ENCODE data around the gene NSDHL. TPM values are rescaled to one million over a fixed set of nuclear protein-coding genes. Genes with fewer than 3 reads are reported as not detected.
A peak's percentile ranks its signal among the peaks of the same experiment; 100 is the strongest.

Gene NSDHL
- total and polyA plus RNA-seq, 12 donors: 7.1 to 228 (median 23.4) TPM

- Histone ChIP-seq H3K27me3 (no peaks in the 10 kb centered on the region), H3K27ac (no peak overlapping the region), H3K9me3 (replicated peaks in 1 of 3) (no peaks in the 10 kb centered on the region), H3K4me1 (replicated peaks in 1 of 2) (peaks cover 0 to 4% of the 10 kb centered on the region in 2 donors), H3K36me3 (replicated peaks in 1 of 2) (no peaks in the 10 kb centered on the region), H3K4me3 (no peak overlapping the region)
- WGBS, 4 donors: 74 to 100% (median 74%) methylated on average over 1 to 7 of the region's 7 CpGs; no CpG with 5 or more reads in 1 of the 4 donors
- DNase-seq: no peak
- TF ChIP-seq CTCF (IDR thresholded peaks at IDR 0.05): no peak
- no peak for TF ChIP-seq POLR2A (IDR thresholded peaks at IDR 0.05)
- intact Hi-C loops (cut with DNase I): no loop called here
Observed at GRCh38 chrX:152912641-152913040, 81.8 kb downstream of the NSDHL start.

- no peaks in the 10 kb centered on the region for H3K9me3 ChIP-seq (replicated peaks in 1 of 3)
- no peaks in the 10 kb centered on the region for H3K27me3 ChIP-seq
- intact Hi-C loops (cut with DNase I): no loop called here
- peaks cover 0 to 4% of the 10 kb centered on the region in 2 donors for H3K4me1 ChIP-seq (replicated peaks in 1 of 2)
- H3K36me3 ChIP-seq (replicated peaks in 1 of 2): no peaks in the 10 kb centered on the region
- 57 to 87% (median 67%) methylated on average over 10 of the region's 10 CpGs; no CpG with 5 or more reads in 1 of the 4 donors for WGBS, 4 donors
- H3K4me3 ChIP-seq: no peak overlapping the region
- TF ChIP-seq POLR2A (IDR thresholded peaks at IDR 0.05): no peak
- TF ChIP-seq CTCF (IDR thresholded peaks at IDR 0.05): no peak
- no peak overlapping the region for H3K27ac ChIP-seq
- DNase-seq: no peak
Observed at GRCh38 chrX:152913346-152913745, 82.5 kb downstream of the NSDHL start.

GRCh38 chrX:152913910-152914309 lies 83.0 kb downstream of the NSDHL start:
- no peak overlapping the region for H3K4me3 ChIP-seq
- no peak for DNase-seq
- no peaks in the 10 kb centered on the region for H3K36me3 ChIP-seq (replicated peaks in 1 of 2)
- intact Hi-C loops (cut with DNase I): no loop called here
- H3K27me3 ChIP-seq: no peaks in the 10 kb centered on the region
- 80 to 91% (median 87%) methylated on average over 5 to 6 of the region's 6 CpGs; no CpG with 5 or more reads in 1 of the 4 donors for WGBS, 4 donors
- no peak for TF ChIP-seq CTCF (IDR thresholded peaks at IDR 0.05)
- no peak for TF ChIP-seq POLR2A (IDR thresholded peaks at IDR 0.05)
- no peaks in the 10 kb centered on the region for H3K9me3 ChIP-seq (replicated peaks in 1 of 3)
- H3K27ac ChIP-seq: peak overlapping the region in 1 of 5 donors; percentile 12
- peaks cover 0 to 4% of the 10 kb centered on the region in 2 donors for H3K4me1 ChIP-seq (replicated peaks in 1 of 2)

GRCh38 chrX:152915541-152916241 lies 84.8 kb downstream of the NSDHL start:
- Histone ChIP-seq H3K4me1 (replicated peaks in 1 of 2) (peaks cover 0 to 4% of the 10 kb centered on the region in 2 donors), H3K27ac (peak overlapping the region in 2 of 5 donors; percentile 33 to 38), H3K36me3 (replicated peaks in 1 of 2) (no peaks in the 10 kb centered on the region), H3K4me3 (no peak overlapping the region), H3K9me3 (replicated peaks in 1 of 3) (no peaks in the 10 kb centered on the region), H3K27me3 (no peaks in the 10 kb centered on the region)
- peak; percentile 60 to 79 (median 76) for DNase-seq
- 32 to 46% (median 33%) methylated on average over 9 to 13 of the region's 13 CpGs; no CpG with 5 or more reads in 1 of the 4 donors for WGBS, 4 donors
- intact Hi-C loops (cut with DNase I): no loop called here
- TF ChIP-seq CTCF (IDR thresholded peaks at IDR 0.05) (peak; percentile 16 to 59 (median 46)), POLR2A (IDR thresholded peaks at IDR 0.05) (no peak)
